ENCODE measurements around the gene RBMX2. TPM values are rescaled to one million over a fixed set of nuclear protein-coding genes. Genes with fewer than 3 reads are reported as not detected.
"Not testable (repeated sequence)": the region's sequence is repeated elsewhere in the genome, so short reads cannot be mapped to it uniquely, and the experiment has no call there.

Gene RBMX2
- polyA plus RNA-seq, 1 donor: 25.4 TPM

DNA sequence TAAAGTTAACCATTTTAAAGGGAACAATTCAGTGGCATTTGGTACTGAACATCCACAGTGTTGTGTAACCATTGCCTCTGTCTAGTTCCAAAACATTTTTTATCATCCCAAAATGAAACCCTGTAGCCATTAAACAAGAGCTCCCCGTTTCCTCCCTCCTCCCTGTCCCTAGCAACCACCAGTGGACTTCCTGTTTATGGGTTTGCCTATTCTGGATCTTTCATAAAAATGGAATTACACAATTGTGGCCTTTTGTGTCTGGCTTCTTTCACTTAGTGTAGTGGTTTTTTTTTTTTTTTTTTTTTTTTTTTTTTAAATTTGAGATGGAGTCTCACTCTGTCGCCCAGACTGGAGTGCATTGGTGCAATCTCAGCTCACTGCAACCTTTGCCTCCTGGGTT is 11.6 kb downstream of the RBMX2 start:
- no CpG with 5 or more reads among the region's 2 CpGs for WGBS (ENCODE audit: insufficient coverage, low lambda C conversion rate)
- peaks cover 18% of the 10 kb centered on the region for H3K36me3 ChIP-seq (ENCODE audit: control insufficient read depth, insufficient read depth, low read length)

DNA sequence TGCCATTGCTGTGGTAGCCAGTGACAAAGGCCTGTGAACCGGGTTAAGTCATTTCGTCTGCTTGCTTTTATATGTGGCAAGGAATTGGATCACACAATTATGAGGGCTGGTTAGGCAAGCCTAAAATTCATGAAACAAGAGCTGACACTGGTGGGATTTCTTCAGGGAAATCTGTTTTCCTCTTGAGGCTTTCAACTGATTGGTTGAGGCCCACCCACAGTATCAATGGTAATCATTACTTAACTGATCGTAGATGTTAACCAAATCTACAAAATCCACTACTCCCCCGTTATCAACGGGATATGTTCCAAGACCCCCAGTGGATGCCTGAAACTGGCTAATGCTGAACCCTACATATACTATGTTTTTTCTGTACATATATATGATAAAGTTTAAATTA is 13.0 kb downstream of the RBMX2 start:
- Histone ChIP-seq H3K27ac (ENCODE audit: low read length) (no peak overlapping the region), H3K27me3 (ENCODE audit: control insufficient read depth, insufficient read depth, low read length) (no peaks in the 10 kb centered on the region), H3K36me3 (ENCODE audit: control insufficient read depth, insufficient read depth, low read length) (peaks cover 12% of the 10 kb centered on the region), H3K9me3 (ENCODE audit: control insufficient read depth, low read depth, low read length) (no peaks in the 10 kb centered on the region), H3K4me1 (ENCODE audit: control insufficient read depth, insufficient read depth, low read length) (no peaks in the 10 kb centered on the region), H3K4me3 (ENCODE audit: low read length) (no peak overlapping the region)
- no peak for DNase-seq
- no CpG with 5 or more reads among the region's 5 CpGs for WGBS (ENCODE audit: insufficient coverage, low lambda C conversion rate)

More for the DNA sequence above, 11.6 kb downstream of the RBMX2 start:
- Histone ChIP-seq H3K4me3 (ENCODE audit: low read length) (no peak overlapping the region), H3K27ac (ENCODE audit: low read length) (no peak overlapping the region), H3K27me3 (ENCODE audit: control insufficient read depth, insufficient read depth, low read length) (no peaks in the 10 kb centered on the region), H3K9me3 (ENCODE audit: control insufficient read depth, low read depth, low read length) (no peaks in the 10 kb centered on the region), H3K4me1 (ENCODE audit: control insufficient read depth, insufficient read depth, low read length) (no peaks in the 10 kb centered on the region)
- no peak for DNase-seq

DNA sequence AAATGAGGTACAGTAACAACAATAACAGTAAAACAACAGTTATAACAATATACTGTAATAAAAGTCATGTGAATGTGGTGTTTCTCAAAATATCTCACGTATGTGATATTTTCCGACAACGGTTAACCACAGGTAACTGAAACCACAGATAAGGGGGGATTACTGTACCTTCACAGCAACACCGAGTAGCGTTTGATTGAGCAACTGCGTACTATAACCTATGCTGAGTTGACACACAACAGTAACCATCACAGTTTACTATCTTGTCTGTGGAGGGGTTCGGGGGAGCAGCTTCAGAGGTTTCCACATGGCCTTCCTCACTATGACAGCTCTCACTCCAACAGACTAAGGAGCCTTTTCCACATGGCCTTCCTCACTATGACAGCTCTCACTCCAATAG is 13.4 kb downstream of the RBMX2 start:
- H3K4me3 ChIP-seq (ENCODE audit: low read length): no peak overlapping the region
- no peaks in the 10 kb centered on the region for H3K4me1 ChIP-seq (ENCODE audit: control insufficient read depth, insufficient read depth, low read length)
- H3K27ac ChIP-seq (ENCODE audit: low read length): no peak overlapping the region
- peaks cover 9% of the 10 kb centered on the region for H3K36me3 ChIP-seq (ENCODE audit: control insufficient read depth, insufficient read depth, low read length)
- WGBS (ENCODE audit: insufficient coverage, low lambda C conversion rate): no CpG with 5 or more reads among the region's 7 CpGs
- no peak for DNase-seq
- no peaks in the 10 kb centered on the region for H3K27me3 ChIP-seq (ENCODE audit: control insufficient read depth, insufficient read depth, low read length)
- no peaks in the 10 kb centered on the region for H3K9me3 ChIP-seq (ENCODE audit: control insufficient read depth, low read depth, low read length)

DNA sequence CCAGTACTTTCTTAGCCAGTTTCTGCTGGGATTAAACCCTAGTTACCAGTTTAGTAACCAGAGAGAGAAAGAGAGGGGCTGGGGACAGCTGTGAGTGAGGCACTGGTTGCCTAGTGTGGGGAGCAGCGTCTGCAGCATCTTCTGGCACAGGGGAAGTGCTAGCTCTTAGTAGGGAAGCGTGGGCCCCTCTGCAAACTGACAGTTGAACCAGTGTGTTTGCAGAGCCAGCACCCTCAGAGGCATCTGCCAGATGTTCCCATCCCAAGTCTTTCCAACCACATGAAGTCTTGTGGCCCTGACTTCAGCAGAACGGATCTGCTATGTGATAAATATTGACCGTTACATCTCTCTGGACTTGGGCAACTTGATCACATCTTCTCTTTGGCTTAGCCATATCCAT is 15.0 kb downstream of the RBMX2 start:
- WGBS (ENCODE audit: insufficient coverage, low lambda C conversion rate): no CpG with 5 or more reads among the region's 4 CpGs
- Histone ChIP-seq H3K9me3 (ENCODE audit: control insufficient read depth, low read depth, low read length) (no peaks in the 10 kb centered on the region), H3K27me3 (ENCODE audit: control insufficient read depth, insufficient read depth, low read length) (no peaks in the 10 kb centered on the region), H3K36me3 (ENCODE audit: control insufficient read depth, insufficient read depth, low read length) (peaks cover 4% of the 10 kb centered on the region), H3K27ac (ENCODE audit: low read length) (no peak overlapping the region), H3K4me3 (ENCODE audit: low read length) (no peak overlapping the region), H3K4me1 (ENCODE audit: control insufficient read depth, insufficient read depth, low read length) (no peaks in the 10 kb centered on the region)
- DNase-seq: no peak

DNA sequence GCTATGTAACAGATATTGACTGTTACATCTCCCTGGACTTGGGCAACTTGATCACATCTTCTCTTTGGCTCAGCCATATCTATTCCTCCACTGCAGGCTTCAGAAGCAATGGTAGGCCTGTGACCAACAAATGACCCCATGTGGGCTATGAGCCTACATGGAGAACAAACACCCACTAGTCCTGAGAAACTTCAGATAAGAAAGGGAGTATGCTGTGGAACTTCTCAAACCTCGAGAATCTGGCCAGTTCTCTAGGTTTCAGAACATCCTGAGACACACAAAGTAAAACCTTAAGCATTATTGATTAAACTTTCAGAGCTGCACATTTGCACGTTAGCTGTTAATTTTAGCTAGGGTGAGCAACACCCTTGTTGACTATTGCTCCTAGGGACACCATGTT is 16.3 kb downstream of the RBMX2 start:
- H3K9me3 ChIP-seq (ENCODE audit: control insufficient read depth, low read depth, low read length): no peaks in the 10 kb centered on the region
- no peak overlapping the region for H3K27ac ChIP-seq (ENCODE audit: low read length)
- no peak for DNase-seq
- H3K4me1 ChIP-seq (ENCODE audit: control insufficient read depth, insufficient read depth, low read length): no peaks in the 10 kb centered on the region
- H3K4me3 ChIP-seq (ENCODE audit: low read length): no peak overlapping the region
- H3K36me3 ChIP-seq (ENCODE audit: control insufficient read depth, insufficient read depth, low read length): no peaks in the 10 kb centered on the region
- WGBS (ENCODE audit: insufficient coverage, low lambda C conversion rate): no CpG with 5 or more reads among the region's 2 CpGs
- no peaks in the 10 kb centered on the region for H3K27me3 ChIP-seq (ENCODE audit: control insufficient read depth, insufficient read depth, low read length)

DNA sequence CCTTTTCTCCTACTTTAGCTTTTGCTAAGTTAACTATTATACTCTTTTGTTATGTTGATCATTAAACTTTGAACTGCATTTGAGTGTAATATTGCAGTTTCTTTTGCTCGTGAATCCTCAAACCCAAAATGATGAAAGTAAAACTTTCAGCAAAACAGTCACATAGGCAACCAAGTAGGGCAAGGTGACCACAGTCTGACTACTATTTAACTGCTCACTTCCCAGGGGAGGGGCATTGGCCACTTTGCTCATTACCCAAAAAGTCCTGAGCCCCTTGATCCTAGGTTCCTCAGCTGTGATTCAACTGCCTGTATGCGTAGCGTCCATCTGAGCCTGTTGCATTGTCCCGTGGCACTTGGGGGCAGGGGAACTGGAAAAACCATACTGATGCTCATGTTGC is 17.0 kb downstream of the RBMX2 start:
- no peaks in the 10 kb centered on the region for H3K36me3 ChIP-seq (ENCODE audit: control insufficient read depth, insufficient read depth, low read length)
- H3K4me1 ChIP-seq (ENCODE audit: control insufficient read depth, insufficient read depth, low read length): no peaks in the 10 kb centered on the region
- H3K4me3 ChIP-seq (ENCODE audit: low read length): no peak overlapping the region
- no peaks in the 10 kb centered on the region for H3K9me3 ChIP-seq (ENCODE audit: control insufficient read depth, low read depth, low read length)
- H3K27me3 ChIP-seq (ENCODE audit: control insufficient read depth, insufficient read depth, low read length): no peaks in the 10 kb centered on the region
- H3K27ac ChIP-seq (ENCODE audit: low read length): no peak overlapping the region
- no CpG with 5 or more reads among the region's 4 CpGs for WGBS (ENCODE audit: insufficient coverage, low lambda C conversion rate)
- no peak for DNase-seq

DNA sequence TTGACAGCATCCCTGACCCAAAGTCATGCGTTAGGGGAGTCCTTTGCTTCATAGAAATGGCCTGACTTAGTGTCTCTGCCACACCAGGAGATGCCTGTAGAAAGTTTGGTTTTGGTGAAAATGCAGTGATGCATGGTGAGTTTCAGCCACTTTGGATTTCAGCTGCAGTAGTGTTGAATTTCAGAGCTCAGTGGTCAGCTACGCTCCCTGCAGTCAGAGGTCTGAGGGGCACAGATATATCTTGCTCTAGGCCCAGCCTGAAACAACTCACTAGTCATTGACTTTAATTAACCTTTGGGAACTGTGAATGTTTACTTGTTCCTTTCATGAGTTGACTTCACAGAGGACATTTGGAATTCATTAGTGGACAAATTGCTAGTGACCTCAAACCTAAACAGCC is 17.5 kb downstream of the RBMX2 start:
- no peak for DNase-seq
- Histone ChIP-seq H3K4me3 (ENCODE audit: low read length) (no peak overlapping the region), H3K4me1 (ENCODE audit: control insufficient read depth, insufficient read depth, low read length) (no peaks in the 10 kb centered on the region), H3K9me3 (ENCODE audit: control insufficient read depth, low read depth, low read length) (no peaks in the 10 kb centered on the region), H3K27me3 (ENCODE audit: control insufficient read depth, insufficient read depth, low read length) (no peaks in the 10 kb centered on the region), H3K36me3 (ENCODE audit: control insufficient read depth, insufficient read depth, low read length) (no peaks in the 10 kb centered on the region), H3K27ac (ENCODE audit: low read length) (no peak overlapping the region)
- no CpG with 5 or more reads among the region's 2 CpGs for WGBS (ENCODE audit: insufficient coverage, low lambda C conversion rate)

DNA sequence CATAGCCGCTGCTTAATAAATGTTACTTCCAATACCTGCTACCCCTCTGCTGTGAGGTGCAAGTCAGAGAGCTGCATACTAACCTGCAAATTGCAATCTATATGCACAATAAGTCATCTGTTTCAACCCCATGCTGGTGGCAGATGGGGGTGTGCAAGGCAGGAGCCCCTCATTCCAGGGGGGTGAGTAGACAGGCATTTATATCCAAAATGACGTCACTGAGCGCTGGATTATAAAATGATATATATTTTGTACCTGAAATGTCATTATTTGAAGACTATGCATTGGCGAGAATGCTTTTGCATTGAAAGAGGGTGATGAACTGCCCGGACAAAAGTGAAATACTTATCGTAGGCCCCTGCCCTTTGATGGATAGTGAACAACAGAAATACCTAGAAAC is 24.7 kb downstream of the RBMX2 start:
- WGBS (ENCODE audit: insufficient coverage, low lambda C conversion rate): no CpG with 5 or more reads among the region's 6 CpGs

DNA sequence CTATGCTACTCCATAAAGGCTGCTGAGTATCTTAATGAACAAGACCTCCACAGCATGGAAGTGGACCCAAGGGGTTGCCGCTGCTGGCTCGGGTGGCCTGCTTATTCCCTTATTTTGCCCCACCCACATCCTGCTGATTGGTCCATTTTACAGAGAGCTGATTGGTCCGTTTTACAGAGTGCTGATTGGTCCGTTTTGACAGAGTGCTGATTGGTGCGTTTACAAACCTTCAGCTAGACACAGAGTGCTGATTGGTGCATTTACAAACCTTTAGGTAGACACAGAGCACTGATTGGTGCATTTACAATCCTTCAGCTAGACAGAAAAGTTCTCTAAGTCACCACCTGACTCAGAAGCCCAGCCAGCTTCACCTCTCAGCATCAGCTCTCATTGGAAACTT is 27.4 kb downstream of the RBMX2 start:
- no CpG with 5 or more reads among the region's 5 CpGs for WGBS (ENCODE audit: insufficient coverage, low lambda C conversion rate)
- not testable (repeated sequence) for H3K27ac ChIP-seq (ENCODE audit: low read length); H3K4me1 ChIP-seq (ENCODE audit: control insufficient read depth, insufficient read depth, low read length); DNase-seq; H3K4me3 ChIP-seq (ENCODE audit: low read length); H3K36me3 ChIP-seq (ENCODE audit: control insufficient read depth, insufficient read depth, low read length); H3K27me3 ChIP-seq (ENCODE audit: control insufficient read depth, insufficient read depth, low read length); H3K9me3 ChIP-seq (ENCODE audit: control insufficient read depth, low read depth, low read length)

More for the DNA sequence above, 24.7 kb downstream of the RBMX2 start:
- no peaks in the 10 kb centered on the region for H3K9me3 ChIP-seq (ENCODE audit: control insufficient read depth, low read depth, low read length)
- no peaks in the 10 kb centered on the region for H3K4me1 ChIP-seq (ENCODE audit: control insufficient read depth, insufficient read depth, low read length)
- no peak overlapping the region for H3K27ac ChIP-seq (ENCODE audit: low read length)
- no peak for DNase-seq
- no peaks in the 10 kb centered on the region for H3K36me3 ChIP-seq (ENCODE audit: control insufficient read depth, insufficient read depth, low read length)
- H3K4me3 ChIP-seq (ENCODE audit: low read length): no peak overlapping the region
- H3K27me3 ChIP-seq (ENCODE audit: control insufficient read depth, insufficient read depth, low read length): no peaks in the 10 kb centered on the region

DNA sequence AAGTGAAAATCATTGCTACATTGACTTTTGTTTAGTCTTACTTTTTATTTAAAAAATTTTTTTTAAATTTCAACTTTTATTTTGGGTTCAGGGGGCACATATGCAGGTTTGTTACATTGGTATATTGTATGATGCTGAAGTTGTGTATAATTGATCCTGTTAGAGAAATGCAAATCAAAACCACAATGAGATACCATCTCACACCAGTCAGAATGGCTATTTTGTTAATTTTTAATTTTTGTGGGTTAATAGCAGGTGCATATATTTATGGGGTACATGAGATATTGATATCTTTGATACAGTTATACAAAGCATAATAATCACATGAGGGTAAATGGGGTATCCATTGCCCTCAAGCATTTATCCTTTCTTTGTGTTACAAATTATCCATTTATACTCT is 34.1 kb downstream of the RBMX2 start:
- Histone ChIP-seq H3K4me1 (ENCODE audit: control insufficient read depth, insufficient read depth, low read length) (no peaks in the 10 kb centered on the region), H3K36me3 (ENCODE audit: control insufficient read depth, insufficient read depth, low read length) (no peaks in the 10 kb centered on the region), H3K4me3 (ENCODE audit: low read length) (no peak overlapping the region), H3K27me3 (ENCODE audit: control insufficient read depth, insufficient read depth, low read length) (no peaks in the 10 kb centered on the region), H3K27ac (ENCODE audit: low read length) (no peak overlapping the region), H3K9me3 (ENCODE audit: control insufficient read depth, low read depth, low read length) (no peaks in the 10 kb centered on the region)
- no peak for DNase-seq

DNA sequence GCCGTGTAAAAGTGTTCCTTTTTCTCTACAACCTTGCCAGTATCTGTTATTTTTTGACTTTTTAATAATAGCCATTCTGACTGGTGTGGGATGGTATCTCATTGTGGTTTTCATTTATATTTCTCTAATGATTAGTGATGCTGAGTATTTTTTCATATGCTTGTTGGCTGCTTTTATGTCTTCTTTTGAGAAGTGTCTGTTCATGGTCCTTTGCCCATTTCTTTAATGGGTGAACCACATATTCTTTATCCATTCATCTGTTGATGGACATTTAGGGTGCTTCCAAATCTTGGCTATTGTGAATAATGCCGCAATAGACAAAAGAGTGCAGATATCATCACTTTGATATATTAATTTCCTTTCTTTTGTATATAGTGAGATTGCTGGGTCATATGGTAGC is 36.2 kb downstream of the RBMX2 start:
- H3K4me3 ChIP-seq (ENCODE audit: low read length); DNase-seq; H3K9me3 ChIP-seq (ENCODE audit: control insufficient read depth, low read depth, low read length); H3K4me1 ChIP-seq (ENCODE audit: control insufficient read depth, insufficient read depth, low read length); H3K27ac ChIP-seq (ENCODE audit: low read length); H3K36me3 ChIP-seq (ENCODE audit: control insufficient read depth, insufficient read depth, low read length); H3K27me3 ChIP-seq (ENCODE audit: control insufficient read depth, insufficient read depth, low read length): not testable (repeated sequence)
- no CpG with 5 or more reads among the region's 2 CpGs for WGBS (ENCODE audit: insufficient coverage, low lambda C conversion rate)
